T-cell (primary cell): ENCODE measurements around the gene PTK6. TPM values are rescaled to one million over a fixed set of nuclear protein-coding genes. Genes with fewer than 3 reads are reported as not detected.
"Not testable (repeated sequence)": the region's sequence is repeated elsewhere in the genome, so short reads cannot be mapped to it uniquely, and the experiment has no call there.

Experiments
- ATAC-seq, 4 experiments: fragments of 200-7000 bp in 3 of 4; fragments of 150-1000 bp in 1 of 4; cut with Tn5 transposase; replicated peaks in 1 of 4; 1 replicate in 3 of 4; 2 replicates in 1 of 4; pipeline ENCODE4 v1.10.0; 2021; ENCODE audit warnings: moderate library complexity in 3 of 4, mild to moderate bottlenecking in 2 of 4, moderate number of reproducible peaks in 1 of 4
- CTCF ChIA-PET, 2 donors: fragments of 300-600 bp; sonication (Branson Sonifier 250); formaldehyde crosslinking; loops; one replicate each; lab custom pipeline; 2022; ENCODE audit warnings: antibody characterized with exemption in 2 of 2; lab: Charles Lee
- POLR2A ChIA-PET, 2 donors: fragments of 300-600 bp; sonication (Branson Sonifier 250); formaldehyde crosslinking; loops; one replicate each; lab custom pipeline; 2022; ENCODE audit warnings: antibody characterized with exemption in 2 of 2; lab: Charles Lee
- DNase-seq, 35 experiments: peaks; one replicate each; pipeline versions ENCODE4 v3.0.0 to v3.0.0-alpha.2; 2013 to 2023
- H3K27ac ChIP-seq: one replicate; pipeline ENCODE4 v1.5.1; 2013; ENCODE audit warnings: low read length
- H3K27me3 ChIP-seq, 2 experiments: replicated peaks in 1 of 2; 1 replicate in 1 of 2; 2 replicates in 1 of 2; pipeline versions ENCODE4 v1.6.1 to v1.7.0; 2013; ENCODE audit warnings: low read length in 1 of 2, mixed read lengths in 1 of 2; ENCODE audit not compliant: control insufficient read depth in 2 of 2, insufficient read depth in 2 of 2; ENCODE audit errors: extremely low read depth in 1 of 2
- H3K36me3 ChIP-seq, 2 donors: 1 replicate in 1 of 2; 2 replicates in 1 of 2; pipeline versions ENCODE4 v1.6.1 to v1.7.0; 2013; ENCODE audit warnings: low read length in 1 of 2; ENCODE audit not compliant: control insufficient read depth in 2 of 2, insufficient read depth in 1 of 2; ENCODE audit errors: extremely low read depth in 1 of 2
- H3K4me1 ChIP-seq, 2 experiments: 1 replicate in 1 of 2; 2 replicates in 1 of 2; pipeline versions ENCODE4 v1.6.1 to v1.7.0; 2013; ENCODE audit warnings: low read length in 2 of 2, mixed read lengths in 1 of 2; ENCODE audit not compliant: insufficient read depth in 2 of 2, control insufficient read depth in 1 of 2; ENCODE audit errors: extremely low read depth in 1 of 2
- H3K4me3 ChIP-seq, 2 donors: 1 replicate in 1 of 2; 2 replicates in 1 of 2; pipeline versions ENCODE4 v1.5.1 to v1.7.0; 2013; ENCODE audit warnings: mild to moderate bottlenecking in 2 of 2, low read length in 1 of 2, moderate library complexity in 1 of 2; ENCODE audit not compliant: control insufficient read depth in 1 of 2; ENCODE audit errors: extremely low read depth in 1 of 2
- H3K9me3 ChIP-seq: 2 replicates; pipeline ENCODE4 v1.7.0; 2013
- H3K27ac Mint-ChIP-seq, 2 donors: one replicate each; pipeline ENCODE4 v1.8.0; 2020 to 2021; ENCODE audit warnings: mild to moderate bottlenecking in 2 of 2, mixed read lengths in 2 of 2
- H3K27me3 Mint-ChIP-seq, 2 donors: one replicate each; pipeline ENCODE4 v1.8.0; 2021 to 2022; ENCODE audit warnings: mixed read lengths in 2 of 2
- H3K36me3 Mint-ChIP-seq: one replicate; pipeline ENCODE4 v1.8.0; 2021; ENCODE audit warnings: mixed read lengths
- H3K4me1 Mint-ChIP-seq, 3 donors: one replicate each; pipeline ENCODE4 v1.8.0; 2020 to 2022; ENCODE audit warnings: mixed read lengths in 3 of 3, mild to moderate bottlenecking in 1 of 3
- H3K4me3 Mint-ChIP-seq, 3 donors: one replicate each; pipeline ENCODE4 v1.8.0; 2020 to 2022; ENCODE audit warnings: mild to moderate bottlenecking in 3 of 3, mixed read lengths in 3 of 3, moderate library complexity in 3 of 3
- H3K9me3 Mint-ChIP-seq, 3 donors: one replicate each; pipeline ENCODE4 v1.8.0; 2020 to 2022; ENCODE audit warnings: mixed read lengths in 3 of 3
- WGBS: methylation state at CpG from one replicate; pipeline ENCODE4 v1.1.5; 2013; ENCODE audit warnings: missing lambda C conversion rate; ENCODE audit not compliant: insufficient coverage; 5-methylcytosine and 5-hydroxymethylcytosine counted together
- total RNA-seq, 35 experiments: library from RNA in 6 of 35; stranded (reverse) in 6 of 35; fragments of 120-200 nt in 1 of 35; gene quantifications; one replicate each; pipeline versions ENCODE4 v1.2.1 to v1.2.4 and lab custom pipeline; 2013 to 2026

PTK6 gene
- total RNA-seq, 5 donors from 2014 or later (not counting 1 experiment from before 2014, with no cell fraction given), result 0.15 to 0.47 (median 0.23) TPM

DNA sequence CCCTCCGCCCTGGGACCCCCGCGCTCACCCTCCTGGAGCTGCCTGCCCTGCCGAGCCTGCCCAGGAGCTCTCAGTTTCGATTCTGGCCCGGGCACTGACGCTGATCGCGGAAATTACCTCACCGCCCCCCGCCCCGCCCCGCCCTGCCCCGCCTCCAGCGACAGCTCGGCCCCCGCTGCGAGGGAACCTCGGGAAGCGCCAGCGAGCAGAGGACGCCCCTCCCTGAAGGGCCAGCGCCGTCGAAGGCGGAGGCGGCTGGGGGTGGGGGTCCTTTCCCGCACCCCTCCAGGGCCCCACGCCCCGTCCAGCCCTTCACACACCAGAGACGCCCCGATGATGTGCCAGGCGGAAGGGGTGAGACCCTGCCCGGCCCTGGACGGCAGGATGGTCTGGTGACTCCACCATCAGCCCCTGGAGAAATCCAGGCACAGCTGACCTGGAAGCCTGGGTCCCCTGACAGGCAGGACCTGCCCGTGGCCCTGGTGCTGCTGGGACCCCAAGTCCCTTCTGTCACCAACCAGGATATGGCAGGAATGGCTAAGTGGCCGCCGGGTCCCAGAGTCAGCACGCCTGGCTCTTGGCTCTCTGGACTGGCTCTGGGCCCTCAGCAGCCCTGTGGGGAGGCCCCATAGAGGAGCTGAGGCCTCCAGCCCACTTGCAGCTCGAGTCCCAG lies 37.1 kb upstream of the PTK6 start, which contains the start of gene HELZ2:
TSS of gene HELZ2 (minus strand) at position 84 of the 673 bp plus-strand sequence. CDS start 1,854 bp downstream, outside the sequence.
- H3K9me3 Mint-ChIP-seq, result no peaks in the 10 kb centered on the region
- DNase-seq (peak in 34 of 35 experiments; percentile 29 to 83 (median 62)), ATAC-seq (peak; percentile 88 to 90 (median 88))
- peaks cover 2 to 6% (median 3%) of the 10 kb centered on the region in 3 donors for H3K4me1 Mint-ChIP-seq
- Histone ChIP-seq H3K27me3 (peaks cover 0 to 52% of the 10 kb centered on the region in 2 experiments), H3K4me3 (peak within 1 kb of the TSS; percentile 83 to 86), H3K9me3 (no peaks in the 10 kb centered on the region), H3K4me1 (peaks cover 0 to 44% of the 10 kb centered on the region in 2 experiments), H3K27ac (peak within 1 kb of the TSS; percentile 65), H3K36me3 (peaks cover 2 to 11% of the 10 kb centered on the region in 2 donors)
- H3K4me3 Mint-ChIP-seq, result peak within 1 kb of the TSS; percentile 77 to 81 (median 79)
- H3K36me3 Mint-ChIP-seq, result no peaks in the 10 kb centered on the region
- peak within 1 kb of the TSS; percentile 27 to 55 for H3K27ac Mint-ChIP-seq
- H3K27me3 Mint-ChIP-seq, result no peaks in the 10 kb centered on the region
- WGBS, result 3% methylated on average over 31 of the region's 40 CpGs
- CTCF ChIA-PET, result interaction anchor here in 1 of 2 donors (1.0 to 1.2 kb wide), 2 partner anchors 37 to 68 kb away, joined by 3 to 7 read pairs; partner anchors contain the start of gene PTK6
- POLR2A ChIA-PET, result interaction anchor here (0.6 to 0.8 kb wide), 3 partner anchors 29 to 406 kb away, joined by 3 to 7 read pairs (median 4); no protein-coding TSS in a partner anchor

DNA sequence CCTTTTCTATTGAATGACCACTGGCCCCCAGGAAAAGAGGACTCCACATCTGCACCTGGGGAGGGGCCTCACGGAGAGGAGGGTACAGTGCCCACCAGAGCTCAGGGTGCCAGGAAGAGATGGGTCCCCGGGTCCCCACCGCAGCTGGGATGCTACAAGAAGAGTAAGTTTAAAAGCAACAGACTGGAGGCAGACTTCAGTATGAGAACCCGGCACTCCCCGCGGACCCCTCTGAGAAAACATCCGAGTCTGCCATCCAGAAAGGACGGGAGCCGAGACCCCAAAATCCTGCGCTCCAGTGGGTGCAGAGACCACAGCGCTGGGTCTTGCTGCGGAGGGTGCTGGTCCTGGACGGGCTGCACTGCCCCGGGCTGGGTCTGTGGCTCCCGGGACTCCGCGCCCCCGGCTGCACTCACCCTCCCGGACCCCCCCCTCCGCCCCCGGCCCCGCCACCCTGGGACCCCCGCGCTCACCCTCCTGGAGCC lies 36.5 kb upstream of the PTK6 start:
- H3K27ac Mint-ChIP-seq, result peak overlapping the region; percentile 27 to 55
- 9% methylated on average over 9 of the region's 24 CpGs for WGBS
- peak in 1 of 35 experiments; percentile 8 for DNase-seq
- no peaks in the 10 kb centered on the region for H3K36me3 Mint-ChIP-seq
- ATAC-seq, result peak; percentile 18 to 40 (median 25)
- ChIA-PET CTCF (interaction anchor here in 1 of 2 donors (1.0 to 1.2 kb wide), 2 partner anchors 36 to 68 kb away, joined by 3 to 7 read pairs; partner anchors contain the start of gene PTK6), POLR2A (interaction anchor here in 1 of 2 donors (0.8 kb wide), 1 partner anchor 28 kb away, joined by 7 read pairs; no protein-coding TSS in a partner anchor)
- Histone ChIP-seq H3K36me3 (peaks cover 2 to 11% of the 10 kb centered on the region in 2 donors), H3K4me1 (peaks cover 0 to 50% of the 10 kb centered on the region in 2 experiments), H3K4me3 (peak overlapping the region; percentile 83 to 86), H3K9me3 (no peaks in the 10 kb centered on the region), H3K27ac (peak overlapping the region; percentile 41), H3K27me3 (peaks cover 0 to 49% of the 10 kb centered on the region in 2 experiments)
- peak overlapping the region; percentile 77 to 81 (median 79) for H3K4me3 Mint-ChIP-seq
- H3K4me1 Mint-ChIP-seq, result peaks cover 7 to 12% (median 9%) of the 10 kb centered on the region in 3 donors
- no peaks in the 10 kb centered on the region for H3K27me3 Mint-ChIP-seq
- H3K9me3 Mint-ChIP-seq, result no peaks in the 10 kb centered on the region

DNA sequence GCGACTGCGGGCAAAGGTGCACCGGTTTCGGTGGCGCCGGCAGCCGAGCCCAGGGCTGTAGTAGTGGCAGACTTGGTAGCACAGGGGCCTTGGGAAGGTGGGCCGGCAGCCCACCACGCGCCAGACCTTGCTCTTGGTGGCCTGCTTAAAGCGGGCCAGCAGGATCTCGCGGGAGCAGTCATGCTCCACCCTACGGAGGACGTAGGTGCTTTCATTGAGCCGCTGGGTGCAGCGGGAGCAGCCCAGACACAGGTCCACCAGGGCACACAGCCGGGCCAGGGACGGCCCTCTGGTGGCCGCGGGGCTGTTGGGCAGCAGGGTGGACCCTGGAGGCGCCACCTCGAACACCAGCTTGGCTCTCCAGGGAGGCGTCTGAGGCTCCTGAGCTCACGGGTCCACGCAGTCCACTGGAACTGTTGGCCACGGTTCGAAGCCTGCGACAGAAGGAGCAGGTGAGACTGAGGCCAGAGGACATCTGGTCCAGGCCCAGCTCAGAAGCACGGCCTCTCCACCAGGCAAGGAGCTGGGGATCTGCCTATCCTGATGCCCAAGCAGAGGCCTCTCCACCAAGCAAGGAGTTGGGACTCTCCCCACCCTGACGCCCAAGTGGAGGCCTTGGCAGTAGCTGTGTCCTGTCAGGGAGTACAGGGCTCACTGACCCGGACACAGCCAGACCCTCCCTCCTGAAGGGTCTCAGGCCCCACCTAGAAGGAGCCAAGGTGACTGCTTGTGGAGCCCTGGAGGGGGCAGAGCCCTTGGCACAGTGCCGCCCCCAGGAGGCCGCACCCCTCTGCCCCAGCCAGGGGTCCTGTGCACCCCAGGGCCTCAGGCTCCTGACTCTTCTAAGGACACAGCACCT lies 35.8 kb upstream of the PTK6 start:
- Histone ChIP-seq H3K9me3 (no peaks in the 10 kb centered on the region), H3K27ac (no peak overlapping the region), H3K36me3 (peaks cover 2 to 11% of the 10 kb centered on the region in 2 donors), H3K27me3 (peaks cover 0 to 44% of the 10 kb centered on the region in 2 experiments), H3K4me1 (peaks cover 3 to 53% of the 10 kb centered on the region in 2 experiments), H3K4me3 (peak overlapping the region; percentile 83 to 86)
- no peak for DNase-seq
- Mint-ChIP-seq H3K4me1 (peaks cover 9 to 18% (median 16%) of the 10 kb centered on the region in 3 donors), H3K9me3 (no peaks in the 10 kb centered on the region), H3K4me3 (peak overlapping the region; percentile 77 to 81 (median 79)), H3K36me3 (no peaks in the 10 kb centered on the region), H3K27me3 (no peaks in the 10 kb centered on the region), H3K27ac (peak overlapping the region in 1 of 2 donors; percentile 55)
- POLR2A ChIA-PET, result no interaction called here
- 93% methylated on average over 32 of the region's 34 CpGs for WGBS
- CTCF ChIA-PET, result no interaction called here
- ATAC-seq, result peak in 1 of 4 experiments; percentile 8

DNA sequence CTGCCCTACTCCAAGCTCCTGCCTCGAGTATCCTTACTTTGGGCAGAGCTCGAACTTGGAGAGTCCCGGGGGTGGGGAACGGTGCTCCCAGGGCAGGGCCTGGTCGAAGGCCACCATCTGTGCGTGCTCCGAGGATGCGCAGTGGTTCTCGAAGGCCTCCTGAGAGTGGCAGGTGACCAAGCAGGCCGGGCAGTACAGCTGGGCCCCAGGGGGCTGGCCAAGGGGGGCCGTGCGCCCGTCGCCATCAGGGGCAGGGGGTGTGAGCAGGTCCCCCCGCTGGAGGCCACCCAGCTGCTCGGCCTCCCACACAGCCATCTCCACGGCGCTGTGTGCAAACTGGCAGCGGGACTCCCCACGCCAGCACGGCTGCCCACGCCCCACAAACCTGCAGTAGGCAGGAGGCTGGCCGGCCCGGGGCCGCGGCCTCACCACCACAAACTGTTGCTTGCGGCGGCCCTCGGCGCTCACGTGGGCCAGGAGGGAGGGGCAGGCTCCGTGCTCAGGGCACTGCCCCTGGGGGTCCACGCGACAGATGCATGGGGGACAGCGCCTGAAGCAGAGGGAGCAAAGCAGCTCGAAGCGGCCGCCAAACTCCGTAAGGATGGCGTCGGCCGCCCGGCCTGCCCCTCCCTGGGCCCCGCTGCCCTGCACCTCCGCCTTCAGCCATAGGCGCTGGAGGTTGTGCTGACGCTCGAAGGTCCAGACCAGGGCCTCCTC lies 35.1 kb upstream of the PTK6 start:
- no peak overlapping the region for H3K27ac Mint-ChIP-seq
- H3K4me3 ChIP-seq, result no peak overlapping the region
- H3K36me3 Mint-ChIP-seq, result no peaks in the 10 kb centered on the region
- peaks cover 2 to 11% of the 10 kb centered on the region in 2 donors for H3K36me3 ChIP-seq
- H3K9me3 ChIP-seq, result no peaks in the 10 kb centered on the region
- ChIA-PET CTCF (no interaction called here), POLR2A (no interaction called here)
- peaks cover 15 to 26% (median 23%) of the 10 kb centered on the region in 3 donors for H3K4me1 Mint-ChIP-seq
- H3K9me3 Mint-ChIP-seq, result no peaks in the 10 kb centered on the region
- H3K4me3 Mint-ChIP-seq, result no peak overlapping the region
- no peak overlapping the region for H3K27ac ChIP-seq
- H3K27me3 ChIP-seq, result peaks cover 0 to 36% of the 10 kb centered on the region in 2 experiments
- 97% methylated on average over 39 of the region's 48 CpGs for WGBS
- peaks cover 3 to 61% of the 10 kb centered on the region in 2 experiments for H3K4me1 ChIP-seq
- no peak for ATAC-seq
- no peaks in the 10 kb centered on the region for H3K27me3 Mint-ChIP-seq
- no peak for DNase-seq

DNA sequence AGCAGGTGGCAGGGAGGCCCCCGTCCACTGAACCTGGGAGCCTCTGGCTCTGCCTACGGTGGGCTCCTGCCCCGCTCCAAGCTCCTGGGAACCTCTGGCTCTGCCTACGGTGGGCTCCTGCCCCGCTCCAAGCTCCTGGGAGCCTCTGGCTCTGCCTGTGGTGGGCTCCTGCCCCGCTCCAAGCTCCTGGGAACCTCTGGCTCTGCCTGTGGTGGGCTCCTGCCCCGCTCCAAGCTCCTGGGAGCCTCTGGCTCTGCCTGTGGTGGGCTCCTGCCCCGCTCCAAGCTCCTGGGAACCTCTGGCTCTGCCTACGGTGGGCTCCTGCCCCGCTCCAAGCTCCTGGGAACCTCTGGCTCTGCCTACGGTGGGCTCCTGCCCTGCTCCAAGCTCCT lies 33.9 kb upstream of the PTK6 start:
- Histone ChIP-seq H3K27me3 (peaks cover 0 to 36% of the 10 kb centered on the region in 2 experiments), H3K36me3 (peaks cover 3 to 11% of the 10 kb centered on the region in 2 donors), H3K4me1 (peaks cover 3 to 69% of the 10 kb centered on the region in 2 experiments)
- POLR2A ChIA-PET, H3K36me3 Mint-ChIP-seq, H3K27ac Mint-ChIP-seq, H3K4me3 Mint-ChIP-seq, H3K9me3 Mint-ChIP-seq, H3K9me3 ChIP-seq, H3K27me3 Mint-ChIP-seq, DNase-seq, ATAC-seq, H3K27ac ChIP-seq, CTCF ChIA-PET, H3K4me3 ChIP-seq: not testable (repeated sequence)
- H3K4me1 Mint-ChIP-seq, result peaks cover 15 to 30% (median 24%) of the 10 kb centered on the region in 3 donors
- no CpG with 5 or more reads among the region's 11 CpGs for WGBS
